Stimulated activated naive CD8-positive, alpha-beta T cell treated with anti-CD3 and anti-CD28 coated beads, Interleukin-15, Interleukin-2, amounts not matched to agents 100 ng/mL and 50 ng/mL, for 24 hours (primary cell): ENCODE results near the gene INTS13.
"Not testable (repeated sequence)": the region's sequence is repeated elsewhere in the genome, so short reads cannot be mapped to it uniquely, and the experiment has no call there.

Experiments used
- H3K27ac Mint-ChIP-seq: one replicate; pipeline ENCODE4 v1.8.0; 2021; ENCODE audit warnings: mild to moderate bottlenecking, mixed read lengths
- H3K27me3 Mint-ChIP-seq: one replicate; pipeline ENCODE4 v1.8.0; 2021; ENCODE audit warnings: mixed read lengths
- H3K36me3 Mint-ChIP-seq: one replicate; pipeline ENCODE4 v1.8.0; 2021; ENCODE audit warnings: low read depth, mixed read lengths
- H3K4me1 Mint-ChIP-seq: one replicate; pipeline ENCODE4 v1.8.0; 2021; ENCODE audit warnings: low read depth, mixed read lengths
- H3K4me3 Mint-ChIP-seq: one replicate; pipeline ENCODE4 v1.8.0; 2021; ENCODE audit warnings: mild to moderate bottlenecking, mixed read lengths
- H3K9me3 Mint-ChIP-seq: one replicate; pipeline ENCODE4 v1.8.0; 2021; ENCODE audit warnings: mixed read lengths

INTS13 gene

GRCh38 chr12:26903396-26903795, 34.4 kb downstream of the INTS13 start:
- H3K4me3 Mint-ChIP-seq, H3K27ac Mint-ChIP-seq, H3K9me3 Mint-ChIP-seq, H3K27me3 Mint-ChIP-seq, H3K4me1 Mint-ChIP-seq: not testable (repeated sequence)
- H3K36me3 Mint-ChIP-seq = peaks cover 81% of the 10 kb centered on the region

- Mint-ChIP-seq H3K27ac (peak overlapping the region; percentile 51), H3K36me3 (peaks cover 48% of the 10 kb centered on the region), H3K4me3 (no peak overlapping the region), H3K27me3 (no peaks in the 10 kb centered on the region), H3K4me1 (peaks cover 11% of the 10 kb centered on the region), H3K9me3 (no peaks in the 10 kb centered on the region)
These were observed 40.9 kb downstream of the INTS13 start for GRCh38 chr12:26896913-26897312.

GRCh38 chr12:26895672-26896071, 42.1 kb downstream of the INTS13 start:
- Mint-ChIP-seq H3K27ac (no peak overlapping the region), H3K4me3 (no peak overlapping the region), H3K27me3 (no peaks in the 10 kb centered on the region), H3K36me3 (peaks cover 36% of the 10 kb centered on the region), H3K4me1 (peaks cover 11% of the 10 kb centered on the region), H3K9me3 (no peaks in the 10 kb centered on the region)

- Mint-ChIP-seq H3K4me1 (peaks cover 4% of the 10 kb centered on the region), H3K36me3 (peaks cover 7% of the 10 kb centered on the region), H3K27ac (no peak overlapping the region), H3K4me3 (no peak overlapping the region), H3K9me3 (no peaks in the 10 kb centered on the region), H3K27me3 (no peaks in the 10 kb centered on the region)
These were observed 46.1 kb downstream of the INTS13 start for GRCh38 chr12:26891704-26892103.

- no peak overlapping the region for H3K27ac Mint-ChIP-seq
- peaks cover 2% of the 10 kb centered on the region for H3K36me3 Mint-ChIP-seq
- no peaks in the 10 kb centered on the region for H3K27me3 Mint-ChIP-seq
- no peak overlapping the region for H3K4me3 Mint-ChIP-seq
- no peaks in the 10 kb centered on the region for H3K9me3 Mint-ChIP-seq
- H3K4me1 Mint-ChIP-seq = no peaks in the 10 kb centered on the region
These were observed 47.0 kb downstream of the INTS13 start for GRCh38 chr12:26890784-26891183.

GRCh38 chr12:26884765-26885576, 52.8 kb downstream of the INTS13 start:
- Mint-ChIP-seq H3K4me1 (peaks cover 10% of the 10 kb centered on the region), H3K36me3 (no peaks in the 10 kb centered on the region), H3K27me3 (no peaks in the 10 kb centered on the region), H3K27ac (no peak overlapping the region), H3K4me3 (peak overlapping the region; percentile 38), H3K9me3 (no peaks in the 10 kb centered on the region)

- no peaks in the 10 kb centered on the region for H3K9me3 Mint-ChIP-seq
- H3K4me1 Mint-ChIP-seq = peaks cover 10% of the 10 kb centered on the region
- H3K27me3 Mint-ChIP-seq = no peaks in the 10 kb centered on the region
- no peak overlapping the region for H3K4me3 Mint-ChIP-seq
- no peak overlapping the region for H3K27ac Mint-ChIP-seq
- no peaks in the 10 kb centered on the region for H3K36me3 Mint-ChIP-seq
These were observed 57.2 kb downstream of the INTS13 start for GRCh38 chr12:26880625-26881024.

GRCh38 chr12:26878661-26879119, 59.1 kb downstream of the INTS13 start:
- Mint-ChIP-seq H3K27ac (no peak overlapping the region), H3K27me3 (no peaks in the 10 kb centered on the region), H3K36me3 (no peaks in the 10 kb centered on the region), H3K4me3 (no peak overlapping the region), H3K4me1 (no peaks in the 10 kb centered on the region), H3K9me3 (no peaks in the 10 kb centered on the region)

GRCh38 chr12:26874501-26875296, 63.1 kb downstream of the INTS13 start:
- H3K36me3 Mint-ChIP-seq = no peaks in the 10 kb centered on the region
- no peak overlapping the region for H3K27ac Mint-ChIP-seq
- no peak overlapping the region for H3K4me3 Mint-ChIP-seq
- no peaks in the 10 kb centered on the region for H3K27me3 Mint-ChIP-seq
- peaks cover 8% of the 10 kb centered on the region for H3K4me1 Mint-ChIP-seq
- H3K9me3 Mint-ChIP-seq = no peaks in the 10 kb centered on the region

- Mint-ChIP-seq H3K36me3 (no peaks in the 10 kb centered on the region), H3K9me3 (no peaks in the 10 kb centered on the region), H3K27me3 (no peaks in the 10 kb centered on the region), H3K27ac (no peak overlapping the region), H3K4me1 (peaks cover 10% of the 10 kb centered on the region), H3K4me3 (no peak overlapping the region)
These were observed 65.2 kb downstream of the INTS13 start for GRCh38 chr12:26872625-26873024.

- no peak overlapping the region for H3K4me3 Mint-ChIP-seq
- H3K4me1 Mint-ChIP-seq = peaks cover 17% of the 10 kb centered on the region
- H3K9me3 Mint-ChIP-seq = no peaks in the 10 kb centered on the region
- no peaks in the 10 kb centered on the region for H3K27me3 Mint-ChIP-seq
- no peak overlapping the region for H3K27ac Mint-ChIP-seq
- H3K36me3 Mint-ChIP-seq = no peaks in the 10 kb centered on the region
These were observed 65.8 kb downstream of the INTS13 start for GRCh38 chr12:26871985-26872384.

- Mint-ChIP-seq H3K4me1 (peaks cover 21% of the 10 kb centered on the region), H3K27me3 (peaks cover 2% of the 10 kb centered on the region), H3K36me3 (no peaks in the 10 kb centered on the region), H3K27ac (no peak overlapping the region), H3K4me3 (no peak overlapping the region), H3K9me3 (no peaks in the 10 kb centered on the region)
These were observed 67.0 kb downstream of the INTS13 start for GRCh38 chr12:26870491-26871419.

GRCh38 chr12:26869908-26870459, 67.8 kb downstream of the INTS13 start:
- Mint-ChIP-seq H3K9me3 (no peaks in the 10 kb centered on the region), H3K36me3 (no peaks in the 10 kb centered on the region), H3K27ac (no peak overlapping the region), H3K27me3 (peaks cover 7% of the 10 kb centered on the region), H3K4me3 (no peak overlapping the region), H3K4me1 (peaks cover 21% of the 10 kb centered on the region)

GRCh38 chr12:26869104-26869494, 68.7 kb downstream of the INTS13 start:
- Mint-ChIP-seq H3K27me3 (peaks cover 11% of the 10 kb centered on the region), H3K4me3 (no peak overlapping the region)

More at GRCh38 chr12:26869104-26869494, 68.7 kb downstream of the INTS13 start:
- Mint-ChIP-seq H3K4me1 (peaks cover 21% of the 10 kb centered on the region), H3K9me3 (no peaks in the 10 kb centered on the region), H3K36me3 (no peaks in the 10 kb centered on the region), H3K27ac (no peak overlapping the region)
